ENCODE data around the gene KRIT1.
"Not testable (repeated sequence)": the region's sequence is repeated elsewhere in the genome, so short reads cannot be mapped to it uniquely, and the experiment has no call there.

KRIT1 gene

DNA sequence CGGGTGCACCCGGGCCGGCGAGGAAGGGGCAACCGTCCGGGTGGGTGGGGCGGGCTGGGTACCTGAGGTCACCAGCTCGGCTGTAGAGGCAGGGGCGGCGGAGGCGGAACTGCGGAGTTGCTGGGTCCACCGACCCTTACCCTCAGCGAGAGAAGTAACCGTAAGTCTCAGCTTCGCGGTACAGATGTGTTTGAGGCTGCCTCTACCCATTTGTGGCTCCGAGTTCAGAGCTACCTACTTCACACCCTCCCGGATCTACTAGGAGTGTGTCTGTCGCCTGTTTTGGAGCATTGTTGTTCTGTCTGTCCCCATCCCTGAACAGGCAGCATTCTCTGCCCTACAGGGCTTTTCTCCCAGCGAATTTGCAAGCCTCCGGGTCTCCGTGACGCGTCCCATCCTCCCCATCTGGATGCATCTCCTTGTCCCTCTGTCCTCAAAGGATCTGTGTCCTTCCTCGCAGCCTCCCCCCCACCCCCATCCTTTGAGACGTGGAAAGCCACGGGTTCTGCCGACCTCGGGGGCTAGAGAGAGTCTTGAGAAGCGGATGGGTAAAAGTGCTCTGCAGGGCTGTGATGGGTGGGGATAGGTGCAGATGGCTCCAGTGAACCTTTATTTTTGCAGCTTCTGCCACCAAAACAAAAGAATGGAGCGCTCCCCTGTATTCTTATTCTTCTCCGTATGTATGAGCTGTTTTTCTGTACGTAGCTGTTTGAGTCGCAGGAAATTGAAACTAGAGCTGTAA, 817 bp upstream of the KRIT1 start:
- no peak for FAIRE-seq

DNA sequence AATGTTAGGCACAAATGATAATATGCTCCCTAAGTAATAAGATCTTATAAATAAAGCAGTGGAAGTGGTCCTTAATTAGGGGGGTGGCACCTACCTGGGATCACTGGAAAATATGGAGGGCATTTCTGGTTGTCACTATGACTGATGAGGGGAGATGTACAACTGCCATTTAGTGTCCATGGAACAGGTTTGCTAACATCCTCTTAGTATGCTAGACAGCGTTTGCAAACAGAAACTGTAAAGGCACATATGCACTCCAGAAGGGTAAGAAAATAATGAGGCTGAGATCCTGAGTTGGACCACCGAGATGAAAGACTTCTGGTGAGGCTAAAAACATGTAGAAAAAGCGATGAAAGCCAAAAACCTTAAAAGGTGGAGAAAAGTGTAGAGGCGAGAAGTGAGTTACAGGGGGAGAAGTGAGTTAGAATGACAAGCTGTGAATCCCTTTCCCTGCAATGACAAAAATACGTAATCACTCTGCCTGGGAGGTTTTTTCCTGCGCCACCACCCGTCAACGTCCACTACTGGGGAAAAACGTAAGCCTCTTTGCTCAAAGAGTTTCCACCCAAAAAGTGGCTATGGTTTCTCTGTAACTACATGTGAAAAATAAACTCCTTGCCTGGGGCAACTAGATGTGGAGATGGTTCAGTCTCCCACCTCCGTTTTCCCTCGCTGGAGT, 767 bp downstream of the KRIT1 start:
- FAIRE-seq, result no peak

DNA sequence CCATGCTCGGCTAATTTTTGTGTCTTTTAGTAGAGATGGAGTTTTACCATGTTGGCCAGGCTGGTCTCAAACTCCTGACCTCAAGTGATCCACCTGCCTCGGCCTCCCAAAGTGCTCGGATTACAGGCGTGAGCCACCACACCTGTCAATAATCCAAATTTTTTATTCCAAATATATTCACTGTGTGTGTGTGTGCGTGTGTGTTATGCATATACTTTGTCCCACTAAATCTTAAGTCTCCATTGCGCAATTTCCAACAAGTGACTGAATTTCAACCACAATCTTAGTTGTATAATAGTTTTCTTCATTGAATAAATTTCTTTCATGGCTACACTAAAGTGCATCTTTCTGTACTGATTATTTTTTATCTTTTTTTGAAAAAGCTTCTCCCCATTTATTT, 2.7 kb downstream of the KRIT1 start:
- no peak for FAIRE-seq

DNA sequence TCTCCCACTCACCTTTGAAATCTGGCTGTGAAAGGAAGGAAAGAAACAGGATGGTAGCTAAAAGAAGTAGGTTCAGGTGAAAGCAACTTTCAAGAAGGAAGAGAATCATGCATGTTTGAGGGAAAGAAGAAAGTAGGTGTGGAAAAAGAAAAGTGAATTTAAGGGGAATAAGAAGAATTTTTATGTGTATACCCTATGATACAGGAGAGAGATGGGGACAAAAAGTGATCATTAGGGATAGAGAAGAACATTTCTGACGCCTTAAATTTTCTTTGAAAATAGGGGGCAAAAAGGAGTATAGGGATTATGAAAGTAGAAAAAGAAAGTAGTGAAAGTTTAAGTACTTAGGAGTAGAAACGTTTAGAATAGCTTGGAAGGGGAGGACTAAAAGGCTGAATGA, 15.2 kb downstream of the KRIT1 start:
- FAIRE-seq, result no peak

DNA sequence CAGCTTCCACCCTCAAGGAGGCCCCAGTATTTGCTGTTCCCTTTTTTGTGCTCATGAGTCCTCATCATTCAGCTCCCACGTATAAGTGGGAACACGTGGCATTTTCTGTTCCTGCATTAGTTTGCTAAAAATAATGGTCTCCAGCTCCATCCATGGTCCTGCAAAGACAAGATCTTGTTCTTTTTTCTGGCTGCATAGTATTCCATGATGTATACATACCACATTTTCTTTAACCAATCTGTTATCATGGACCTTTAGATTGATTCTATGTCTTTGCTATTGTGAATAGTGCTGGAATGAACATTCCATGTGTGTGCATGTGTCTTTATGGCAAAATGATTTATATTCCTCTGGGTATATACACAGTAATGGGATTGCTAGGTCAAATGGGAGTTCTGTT, 17.0 kb downstream of the KRIT1 start:
- no peak for FAIRE-seq

DNA sequence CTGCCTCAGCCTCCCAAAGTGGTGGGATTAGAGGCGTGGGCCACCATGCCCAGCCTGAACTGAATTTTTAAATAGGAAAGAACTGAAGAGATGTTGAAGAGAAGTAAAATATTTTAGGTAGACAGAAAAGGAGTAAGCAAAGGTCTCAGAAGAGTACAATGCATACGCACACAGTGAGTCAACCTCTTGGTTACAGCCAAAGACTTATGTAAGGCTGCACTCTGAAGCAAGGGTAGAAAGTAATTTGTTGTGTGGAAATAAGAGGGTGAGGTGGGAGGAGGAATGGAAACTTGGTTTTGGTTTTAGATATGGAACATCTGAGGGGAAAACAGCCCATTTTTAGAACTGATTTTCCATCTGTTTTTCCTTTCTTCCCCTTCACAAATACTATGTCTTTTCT, 17.6 kb downstream of the KRIT1 start:
- no peak for FAIRE-seq

DNA sequence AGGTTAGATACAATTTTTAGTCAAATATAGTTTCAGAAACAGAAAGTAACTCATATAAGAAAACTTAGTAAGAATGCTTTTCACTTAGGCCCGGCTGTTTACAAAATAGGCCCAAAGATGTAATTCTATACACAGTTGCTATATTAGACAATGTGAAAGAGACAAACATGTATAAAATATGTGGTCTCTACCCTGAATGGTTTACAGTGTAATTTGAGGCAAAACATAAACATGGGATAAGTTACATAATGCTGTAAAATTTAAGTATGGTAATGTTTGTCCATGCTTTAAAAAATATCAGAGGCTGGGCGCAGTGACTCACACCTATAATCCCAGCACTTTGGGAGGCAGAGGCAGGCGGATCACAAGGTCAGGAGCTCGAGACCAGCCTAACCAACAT, 18.7 kb downstream of the KRIT1 start:
- FAIRE-seq, result no peak

DNA sequence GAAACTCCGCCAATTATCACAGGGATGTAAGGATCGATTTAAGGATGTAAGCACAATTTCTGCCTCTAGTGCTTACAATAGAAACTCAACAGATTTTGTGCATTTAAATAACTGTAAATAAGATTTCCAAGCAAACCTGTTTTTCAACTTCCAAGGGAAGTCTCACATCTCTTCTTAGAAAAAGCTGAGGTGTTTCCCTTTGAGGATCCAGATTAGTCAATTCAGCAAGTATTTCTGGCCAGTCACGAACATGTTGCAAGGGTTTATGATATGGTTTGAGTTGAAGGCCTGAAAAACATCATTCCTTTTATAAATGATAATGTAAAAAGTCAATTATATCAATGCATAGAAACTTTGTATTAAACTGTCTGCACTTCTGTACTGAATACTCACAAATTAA, 23.9 kb downstream of the KRIT1 start:
- no peak for FAIRE-seq

DNA sequence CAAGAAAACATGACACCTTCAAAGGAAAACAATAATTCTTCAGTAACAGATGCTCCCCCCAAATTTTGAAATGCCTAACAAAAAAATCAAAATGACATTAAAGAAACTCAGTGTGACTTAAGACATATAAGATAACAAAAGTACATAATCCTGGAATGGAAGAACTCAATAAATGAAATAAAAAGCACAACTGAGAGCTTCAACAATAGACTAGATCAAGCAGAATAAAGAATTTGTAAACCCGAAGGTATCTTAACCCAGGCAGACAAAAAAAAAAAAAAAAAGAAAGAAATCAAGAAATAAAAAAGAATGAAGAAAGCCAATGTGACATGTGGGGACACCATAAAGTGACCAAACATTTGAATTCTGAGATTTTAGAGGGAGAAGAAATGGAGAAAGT, 39.0 kb downstream of the KRIT1 start:
- FAIRE-seq, result no peak

DNA sequence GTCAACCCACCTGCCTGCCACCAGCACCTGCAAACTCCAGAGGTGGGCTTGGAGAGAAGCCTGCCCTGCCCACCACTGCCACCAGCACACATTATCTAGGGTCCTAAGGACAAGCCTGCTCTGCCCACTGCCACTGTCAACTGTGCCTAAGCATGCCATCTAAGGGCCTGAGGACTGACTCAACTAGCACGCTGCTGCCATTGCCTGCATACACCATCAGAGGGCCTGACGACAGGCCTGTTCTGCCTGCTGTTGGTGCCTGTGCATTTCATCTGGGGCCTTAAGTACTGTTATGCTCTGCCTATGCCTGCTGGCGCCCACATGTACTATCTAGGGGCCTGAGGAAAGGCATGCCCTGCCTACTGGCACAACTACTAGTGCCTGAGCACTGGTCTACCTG, 39.7 kb downstream of the KRIT1 start:
- no peak for FAIRE-seq

DNA sequence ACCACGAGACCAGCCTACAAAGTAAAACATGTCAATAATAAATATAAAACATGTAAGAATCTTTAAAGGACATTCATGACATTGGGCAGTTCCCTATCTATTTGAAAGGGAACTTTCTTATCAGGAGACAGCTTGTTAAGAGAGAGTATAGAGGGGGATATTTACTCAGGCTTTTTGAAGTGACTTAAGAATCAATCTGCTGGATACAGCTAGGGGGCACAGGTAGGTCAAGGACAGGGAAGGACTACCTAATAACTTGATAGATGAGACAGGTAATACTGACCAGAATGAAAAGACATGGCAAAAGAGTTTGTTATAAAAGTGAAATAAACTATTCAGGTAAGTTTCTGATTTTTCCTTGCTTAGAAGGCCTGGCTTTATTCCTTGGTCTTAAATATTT, 44.9 kb downstream of the KRIT1 start:
- no peak for FAIRE-seq

DNA sequence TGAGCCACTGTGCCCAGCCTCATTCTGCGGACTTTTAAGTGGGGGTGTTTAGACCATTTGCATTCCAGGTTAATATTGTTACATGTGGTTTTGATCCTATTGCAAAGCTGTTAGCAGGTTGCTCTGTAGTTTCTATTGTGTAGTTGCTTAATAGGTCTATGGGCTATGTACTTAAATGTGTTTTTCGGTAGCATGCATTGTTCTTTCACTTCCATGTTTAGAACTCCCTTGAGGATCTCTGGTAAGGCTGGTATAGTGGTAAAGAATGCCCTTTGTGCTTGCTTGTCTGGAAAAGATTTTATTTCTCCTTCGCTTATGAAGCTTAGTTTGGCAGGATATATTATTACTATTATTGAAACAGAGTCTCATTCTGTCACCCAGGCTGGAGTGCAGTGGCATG, 53.4 kb downstream of the KRIT1 start:
- no peak for FAIRE-seq

DNA sequence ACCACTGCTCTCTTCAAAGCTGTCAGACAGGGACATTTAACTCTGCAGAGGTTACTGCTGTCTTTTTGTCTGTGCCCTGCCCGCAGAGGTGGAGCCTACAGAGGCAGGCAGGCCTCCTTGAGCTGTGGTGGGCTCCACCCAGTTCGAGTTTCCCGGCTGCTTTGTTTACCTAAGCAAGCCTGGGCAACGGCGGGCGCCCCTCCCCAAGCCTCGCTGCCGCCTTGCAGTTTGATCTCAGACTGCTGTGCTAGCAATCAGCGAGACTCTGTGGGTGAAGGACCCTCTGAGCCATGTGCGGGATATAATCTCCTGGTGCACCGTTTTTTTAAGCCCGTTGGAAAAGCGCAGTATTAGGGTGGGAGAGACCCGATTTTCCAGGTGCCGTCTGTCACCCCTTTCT, 56.5 kb downstream of the KRIT1 start:
- not testable (repeated sequence) for FAIRE-seq

DNA sequence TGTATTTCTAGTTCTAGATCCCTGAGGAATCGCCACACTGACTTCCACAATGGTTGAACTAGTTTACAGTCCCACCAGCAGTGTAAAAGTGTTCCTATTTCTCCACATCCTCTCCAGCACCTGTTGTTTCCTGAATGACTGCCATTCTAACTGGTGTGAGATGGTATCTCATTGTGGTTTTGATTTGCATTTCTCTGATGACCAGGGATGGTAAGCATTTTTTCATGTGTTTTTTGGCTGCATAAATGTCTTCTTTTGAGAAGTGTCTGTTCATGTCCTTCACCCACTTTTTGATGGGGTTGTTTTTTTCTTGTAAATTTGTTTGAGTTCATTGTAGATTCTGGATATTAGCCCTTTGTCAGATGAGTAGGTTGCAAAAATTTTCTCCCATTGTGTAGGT, 61.4 kb downstream of the KRIT1 start:
- FAIRE-seq, result not testable (repeated sequence)

DNA sequence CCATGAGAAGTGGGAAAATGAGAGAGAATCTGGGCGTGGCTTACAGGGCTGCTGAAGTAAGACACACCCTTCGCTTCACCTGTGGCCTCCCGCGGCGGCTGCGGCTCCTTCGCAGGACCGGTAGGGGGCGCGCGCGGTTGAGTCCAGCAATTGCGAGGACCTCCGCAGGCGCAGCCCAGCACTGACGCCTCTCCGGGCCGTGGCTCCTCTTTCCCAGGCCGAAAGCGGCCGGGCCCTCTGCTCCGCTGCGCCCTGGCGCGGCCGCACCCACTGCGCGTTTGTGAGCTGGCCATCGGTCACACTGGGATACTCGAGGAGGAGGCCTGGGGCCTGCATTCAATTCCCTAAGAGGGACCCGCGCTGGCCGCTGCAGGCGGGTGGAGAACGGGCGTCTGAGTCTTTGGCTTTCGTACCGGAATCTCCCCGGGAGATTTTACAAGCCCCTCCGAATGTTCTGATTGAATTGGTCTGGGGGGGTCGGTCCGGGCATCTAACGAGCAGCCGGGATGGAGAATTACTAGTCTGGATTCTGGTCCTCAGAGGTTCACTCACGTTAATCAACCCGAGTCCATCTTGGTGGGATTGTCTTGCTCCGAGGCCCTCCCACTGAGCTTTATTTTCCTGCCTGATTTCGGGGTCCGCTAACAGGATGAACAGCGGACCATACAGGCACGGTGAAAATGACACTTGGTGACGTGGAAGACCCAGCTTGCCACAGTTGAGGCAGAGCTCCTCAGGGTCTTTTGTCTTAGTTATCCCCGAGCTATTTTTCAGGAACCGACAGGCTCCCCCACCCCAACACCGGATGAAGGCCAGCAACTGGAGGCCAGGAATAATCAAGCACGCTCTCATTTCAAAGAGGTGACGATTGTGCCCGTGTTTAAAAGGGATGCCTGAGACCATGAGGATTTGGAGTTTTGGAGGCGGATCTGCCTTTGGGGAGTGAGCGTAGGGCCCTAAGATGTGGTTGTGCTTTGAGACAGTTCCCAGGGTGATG, 66.5 kb downstream of the KRIT1 start, which contains the start of gene LRRD1:
Gene LRRD1, minus strand, starts transcription at position 215 of the 997 bp plus-strand sequence. CDS start 13,940 bp downstream, outside the sequence.
- FAIRE-seq, result no peak

DNA sequence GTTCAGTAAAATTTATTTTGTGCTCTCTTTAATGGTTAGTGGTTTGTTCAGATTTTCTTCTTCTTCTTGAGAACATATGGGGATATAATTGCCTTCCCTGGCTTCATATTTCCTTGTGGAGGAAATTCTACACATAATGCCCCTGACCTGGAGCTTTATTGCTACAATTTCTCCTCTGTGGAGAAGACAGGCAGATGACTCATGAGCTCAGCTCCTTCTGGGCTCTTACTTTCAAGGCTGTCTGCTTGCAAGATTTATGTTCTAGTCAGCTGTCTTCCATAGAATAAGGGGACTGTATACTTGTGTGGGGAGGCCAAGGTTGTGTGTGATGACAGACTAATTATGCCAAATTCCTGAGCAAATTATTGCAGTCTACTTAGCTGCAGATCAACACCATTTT, 68.4 kb downstream of the KRIT1 start:
- FAIRE-seq, result no peak

DNA sequence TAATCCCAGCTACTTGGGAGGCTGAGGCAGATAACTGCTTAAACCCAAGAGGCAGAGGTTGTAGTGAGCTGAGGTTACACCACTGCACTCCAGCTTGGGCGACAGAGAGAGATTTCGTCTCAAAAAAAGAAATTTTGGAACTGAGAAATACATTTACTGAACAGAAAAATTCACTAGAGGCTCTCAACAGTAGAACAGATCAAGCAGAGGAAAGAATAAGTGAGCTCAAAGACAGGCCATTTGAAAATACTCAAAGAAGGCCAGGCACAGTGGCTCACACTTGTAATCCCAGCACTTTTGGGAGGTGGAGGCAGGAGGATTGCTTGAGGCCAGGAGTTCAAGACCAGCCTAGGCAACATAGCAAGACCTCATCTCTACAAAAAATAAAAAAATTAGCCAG, 76.2 kb downstream of the KRIT1 start:
- not testable (repeated sequence) for FAIRE-seq

DNA sequence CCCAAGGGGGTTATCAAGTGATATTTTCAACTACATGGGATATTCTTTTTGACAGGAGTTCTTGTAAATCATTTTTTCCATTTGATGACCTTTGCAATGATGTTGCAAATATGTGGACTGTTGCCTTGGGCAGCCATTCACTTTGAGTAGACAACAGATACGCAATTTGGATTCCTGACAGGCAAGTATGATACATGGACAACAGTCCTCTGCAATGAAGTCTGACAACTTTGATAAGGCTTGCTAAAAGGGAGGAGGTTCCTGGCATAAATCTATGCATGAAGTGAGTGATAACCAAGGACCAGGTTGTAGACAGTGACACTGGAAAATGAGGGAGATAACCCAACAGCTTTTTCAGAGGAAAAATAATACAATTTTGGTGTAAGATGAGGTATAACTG, 84.4 kb downstream of the KRIT1 start:
- FAIRE-seq, result no peak

DNA sequence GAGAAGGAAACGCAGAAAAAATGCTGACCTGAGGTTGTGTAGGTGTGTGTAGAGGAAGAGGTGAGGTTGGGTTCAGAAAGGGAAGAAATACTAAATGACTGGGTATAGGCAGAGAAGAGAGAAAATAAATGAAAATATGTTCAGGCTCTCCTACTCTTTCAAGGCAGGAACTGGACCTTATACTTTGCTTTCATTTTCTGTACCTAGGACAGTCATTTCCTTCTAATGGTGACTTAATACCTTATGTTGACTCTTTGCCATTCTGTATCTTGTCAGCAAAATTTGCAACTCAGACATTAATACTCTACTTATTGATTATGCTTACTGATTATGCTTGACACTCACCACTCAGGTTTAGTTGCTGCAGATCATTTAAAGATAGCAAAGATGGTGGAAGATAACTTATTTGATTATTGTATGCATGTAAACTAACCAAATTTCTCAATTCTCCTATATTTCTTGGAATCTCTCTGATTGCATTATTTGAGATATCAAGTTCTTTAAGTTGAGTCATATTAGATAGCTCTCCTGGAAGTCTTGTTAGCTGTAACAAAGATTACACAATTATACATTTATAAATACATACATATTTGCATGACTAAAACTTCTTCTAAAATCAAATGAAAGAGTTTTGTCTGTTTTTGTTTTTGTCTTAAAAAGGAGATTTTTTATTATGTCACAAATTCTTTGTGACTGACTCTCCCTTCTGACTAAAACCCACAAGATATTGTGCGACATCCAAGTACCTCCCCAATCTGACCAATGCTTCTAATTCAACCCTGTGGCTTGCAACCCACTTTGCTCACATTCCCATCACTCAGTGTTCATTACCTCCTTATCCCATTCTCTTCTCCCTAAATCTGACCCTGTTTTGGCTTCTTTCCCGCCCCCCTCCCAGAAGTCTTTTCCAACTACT, 86.8 kb downstream of the KRIT1 start:
- no peak for FAIRE-seq

DNA sequence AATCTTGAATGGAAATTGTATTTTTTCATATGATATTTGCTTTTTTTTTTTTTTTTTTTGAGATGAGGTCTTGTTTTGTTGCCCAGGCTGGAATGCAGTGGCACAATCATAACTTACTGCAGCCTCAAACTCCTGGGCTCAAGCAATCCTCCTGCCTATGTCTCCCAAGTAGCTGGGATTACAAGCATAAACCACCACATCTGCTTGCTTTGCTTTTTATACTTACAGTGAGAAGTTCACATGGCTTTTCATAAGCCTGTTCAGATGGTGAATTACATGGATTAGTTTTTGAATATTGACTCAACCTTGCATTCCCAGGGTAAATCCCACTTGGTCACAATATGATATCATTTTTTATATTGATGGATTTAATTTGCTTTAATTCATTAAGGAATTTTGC, 88.7 kb downstream of the KRIT1 start:
- FAIRE-seq, result no peak

DNA sequence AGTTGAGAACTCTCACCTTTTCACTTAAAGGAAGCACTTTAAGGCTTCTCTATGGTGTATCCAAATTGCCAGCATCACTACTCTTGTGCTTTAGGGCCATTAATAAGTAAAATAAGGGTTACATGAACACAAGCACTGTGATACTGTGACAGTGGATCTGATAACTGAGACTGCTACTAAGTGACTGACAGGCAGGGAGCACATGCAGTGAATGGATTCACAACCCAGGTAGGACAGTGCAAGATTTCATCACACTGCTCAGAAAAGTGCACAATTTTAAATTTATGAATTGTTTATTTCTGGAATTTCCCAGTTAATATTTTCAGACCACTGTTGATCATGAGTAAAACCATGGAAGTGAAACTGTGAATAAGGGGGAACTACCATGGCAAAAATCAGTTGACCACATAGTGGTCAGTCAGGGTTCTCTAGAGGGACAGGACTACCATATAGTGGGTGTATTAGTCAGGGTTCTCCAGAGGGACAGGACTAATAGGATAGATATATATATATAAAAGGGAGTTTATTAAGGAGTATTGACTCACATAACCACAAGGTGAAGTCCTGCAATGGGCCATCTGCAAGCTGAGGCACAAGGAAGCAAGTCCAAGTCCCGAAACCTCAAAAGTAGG, 90.5 kb downstream of the KRIT1 start:
- no peak for FAIRE-seq
